Activated CD8-positive, alpha-beta memory T cell treated with anti-CD3 and anti-CD28 coated beads, Interleukin-2, amount 50 U/mL, for 24 hours (primary cell): ENCODE results near the gene MYCN.
"Not testable (repeated sequence)": the region's sequence is repeated elsewhere in the genome, so short reads cannot be mapped to it uniquely, and the experiment has no call there.

Source experiments
- DNase-seq: peaks from one replicate; pipeline ENCODE4 v3.0.0-alpha.2; 2020; ENCODE audit errors: extremely low read depth

Gene MYCN

GRCh38 chr2:15957881-15958713 is 17.7 kb downstream of the MYCN start:
- no peak for DNase-seq

GRCh38 chr2:15959331-15960153 is 19.2 kb downstream of the MYCN start:
- DNase-seq: no peak

- not testable (repeated sequence) for DNase-seq
These were observed 19.8 kb downstream of the MYCN start for GRCh38 chr2:15960154-15960520.

- DNase-seq: not testable (repeated sequence)
These were observed 23.0 kb downstream of the MYCN start for GRCh38 chr2:15963109-15963976.

GRCh38 chr2:15963977-15964670 is 23.8 kb downstream of the MYCN start:
- no peak for DNase-seq

GRCh38 chr2:15964936-15965563 is 24.7 kb downstream of the MYCN start:
- DNase-seq: no peak

- DNase-seq: peak; percentile 13
These were observed 25.2 kb downstream of the MYCN start for GRCh38 chr2:15965564-15966019.

GRCh38 chr2:15967415-15968279 is 27.3 kb downstream of the MYCN start:
- DNase-seq: no peak

GRCh38 chr2:15968280-15969178 is 28.2 kb downstream of the MYCN start:
- DNase-seq: no peak

- no peak for DNase-seq
These were observed 28.9 kb downstream of the MYCN start for GRCh38 chr2:15969214-15969613.

GRCh38 chr2:15970701-15971100 is 30.4 kb downstream of the MYCN start:
- no peak for DNase-seq

GRCh38 chr2:15971351-15971750 is 31.0 kb downstream of the MYCN start:
- DNase-seq: no peak

- DNase-seq: no peak
These were observed 31.6 kb downstream of the MYCN start for GRCh38 chr2:15971831-15972522.

- no peak for DNase-seq
These were observed 33.4 kb downstream of the MYCN start for GRCh38 chr2:15973481-15974401.

- DNase-seq: no peak
These were observed 34.4 kb downstream of the MYCN start for GRCh38 chr2:15974565-15975260.

GRCh38 chr2:15975261-15975600 is 34.9 kb downstream of the MYCN start:
- DNase-seq: no peak

GRCh38 chr2:15975676-15976075 is 35.3 kb downstream of the MYCN start:
- DNase-seq: no peak
